ENCODE measurements around the gene ZNF76.

ZNF76 gene

DNA sequence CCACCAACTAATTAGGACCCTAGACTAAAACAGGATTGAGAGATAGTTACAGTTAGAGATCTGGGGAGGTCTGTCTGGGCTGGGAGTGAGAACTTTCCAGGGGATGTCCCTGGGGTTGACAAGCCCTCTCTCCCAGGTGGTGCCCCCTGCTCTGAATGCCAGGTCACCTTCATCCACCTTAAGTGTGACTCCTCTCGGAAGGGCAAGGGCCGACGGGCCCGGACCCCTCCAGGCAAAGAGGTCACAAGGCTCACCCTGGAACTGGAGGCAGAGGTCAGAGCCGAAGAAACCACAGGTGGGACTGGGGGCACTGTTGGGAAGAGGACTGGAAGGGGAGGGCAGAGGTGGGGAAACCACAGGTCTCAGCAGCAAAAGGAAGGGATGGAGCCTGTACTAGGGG, 17.0 kb upstream of the ZNF76 start:
- Histone ChIP-seq H3K4me3 (ENCODE audit: control insufficient read depth in 1 of 7, extremely low read depth in 1 of 7, insufficient read depth in 4 of 7, low read depth in 2 of 7, low read length in 6 of 7) (no peak overlapping the region), H3K36me3 (ENCODE audit: control insufficient read depth in 4 of 4, insufficient read depth in 4 of 4, low read length in 3 of 4) (peaks cover 0 to 22% (median 5%) of the 10 kb centered on the region in 4 experiments)
- CTCF ChIA-PET, result interaction anchor here (0.9 to 7.9 kb wide), 12 partner anchors 15 to 269 kb away, joined by 3 to 90 read pairs (median 16); partner anchors contain the start of gene ZNF76

DNA sequence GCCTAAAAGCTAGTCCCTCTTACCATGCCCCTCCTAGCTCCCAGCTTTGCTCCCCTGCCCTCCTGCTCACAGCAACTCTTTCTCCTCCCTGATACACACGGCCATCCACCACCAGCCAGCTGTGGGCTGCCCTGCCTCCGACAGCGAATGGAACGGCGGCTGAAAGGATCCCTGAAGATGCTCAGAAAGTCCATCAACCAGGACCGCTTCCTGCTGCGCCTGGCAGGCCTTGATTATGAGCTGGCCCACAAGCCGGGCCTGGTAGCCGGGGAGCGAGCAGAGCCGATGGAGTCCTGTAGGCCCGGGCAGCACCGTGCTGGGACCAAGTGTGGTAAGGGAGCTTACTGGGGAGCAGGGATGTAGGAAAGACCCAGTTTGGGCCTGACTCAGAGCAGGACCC, 16.6 kb upstream of the ZNF76 start:
- H3K27ac ChIP-seq (ENCODE audit: insufficient read depth in 1 of 2, low read depth in 1 of 2, low read length in 2 of 2, poor library complexity in 1 of 2, severe bottlenecking in 2 of 2), result no peak overlapping the region
- WGBS (ENCODE audit: insufficient coverage), result 98% methylated on average over 13 of the region's 13 CpGs
- H3K4me3 ChIP-seq (ENCODE audit: control insufficient read depth in 1 of 7, extremely low read depth in 1 of 7, insufficient read depth in 4 of 7, low read depth in 2 of 7, low read length in 6 of 7), result no peak overlapping the region
- no peak for DNase-seq
- peaks cover 0 to 22% (median 5%) of the 10 kb centered on the region in 4 experiments for H3K36me3 ChIP-seq (ENCODE audit: control insufficient read depth in 4 of 4, insufficient read depth in 4 of 4, low read length in 3 of 4)
- H3K4me1 ChIP-seq (ENCODE audit: control extremely low read depth in 1 of 4, control insufficient read depth in 4 of 4, insufficient read depth in 4 of 4, low read length in 3 of 4), result peaks cover 4 to 25% (median 20%) of the 10 kb centered on the region in 4 experiments
- no peaks in the 10 kb centered on the region for H3K27me3 ChIP-seq (replicated peaks in 2 of 5; ENCODE audit: control insufficient read depth in 4 of 5, insufficient read depth in 5 of 5, low read length in 4 of 5)
- no peaks in the 10 kb centered on the region for H3K9me3 ChIP-seq (ENCODE audit: control extremely low read depth in 1 of 5, control insufficient read depth in 4 of 5, insufficient read depth in 2 of 5, low read depth in 1 of 5, low read length in 4 of 5)
- CTCF ChIA-PET, result interaction anchor here (0.9 to 7.9 kb wide), 6 partner anchors 14 to 257 kb away, joined by 3 to 90 read pairs (median 62); partner anchors contain the start of gene ZNF76
- POLR2A ChIA-PET, result no interaction called here

More for the DNA sequence above, 17.0 kb upstream of the ZNF76 start:
- no peaks in the 10 kb centered on the region for H3K9me3 ChIP-seq (ENCODE audit: control extremely low read depth in 1 of 5, control insufficient read depth in 4 of 5, insufficient read depth in 2 of 5, low read depth in 1 of 5, low read length in 4 of 5)
- H3K27me3 ChIP-seq (replicated peaks in 2 of 5; ENCODE audit: control insufficient read depth in 4 of 5, insufficient read depth in 5 of 5, low read length in 4 of 5), result no peaks in the 10 kb centered on the region
- H3K27ac ChIP-seq (ENCODE audit: insufficient read depth in 1 of 2, low read depth in 1 of 2, low read length in 2 of 2, poor library complexity in 1 of 2, severe bottlenecking in 2 of 2), result no peak overlapping the region
- no peak for DNase-seq
- 95% methylated on average over 4 of the region's 5 CpGs for WGBS (ENCODE audit: insufficient coverage)
- peaks cover 4 to 27% (median 25%) of the 10 kb centered on the region in 4 experiments for H3K4me1 ChIP-seq (ENCODE audit: control extremely low read depth in 1 of 4, control insufficient read depth in 4 of 4, insufficient read depth in 4 of 4, low read length in 3 of 4)
- POLR2A ChIA-PET, result no interaction called here

DNA sequence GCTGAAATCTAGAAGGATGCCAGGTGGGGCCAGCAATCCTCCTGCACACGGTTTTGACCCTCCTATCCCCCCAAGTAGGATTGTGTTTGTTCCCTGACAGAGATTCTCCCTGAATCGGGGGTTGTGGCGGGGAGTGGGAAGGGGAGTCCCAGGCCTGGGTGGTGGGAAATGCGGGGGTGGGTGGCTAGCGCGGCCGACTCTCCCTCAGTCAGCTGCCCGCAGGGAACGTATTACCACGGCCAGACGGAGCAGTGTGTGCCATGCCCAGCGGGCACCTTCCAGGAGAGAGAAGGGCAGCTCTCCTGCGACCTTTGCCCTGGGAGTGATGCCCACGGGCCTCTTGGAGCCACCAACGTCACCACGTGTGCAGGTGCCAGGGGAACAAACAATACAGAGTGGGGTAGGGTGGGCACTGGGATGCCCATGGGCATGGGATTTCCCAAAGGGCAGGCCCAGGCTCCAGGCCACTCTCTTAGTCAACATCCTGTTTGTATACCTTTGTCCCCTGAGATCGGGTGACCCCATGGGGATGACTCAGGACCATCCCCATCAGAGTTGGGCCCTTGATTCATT, 16.1 kb upstream of the ZNF76 start:
- 93% methylated on average over 8 of the region's 17 CpGs for WGBS (ENCODE audit: insufficient coverage)
- ChIA-PET POLR2A (no interaction called here), CTCF (interaction anchor here (0.9 to 7.9 kb wide), 7 partner anchors 14 to 258 kb away, joined by 3 to 90 read pairs (median 56); partner anchors contain the start of gene ZNF76)

DNA sequence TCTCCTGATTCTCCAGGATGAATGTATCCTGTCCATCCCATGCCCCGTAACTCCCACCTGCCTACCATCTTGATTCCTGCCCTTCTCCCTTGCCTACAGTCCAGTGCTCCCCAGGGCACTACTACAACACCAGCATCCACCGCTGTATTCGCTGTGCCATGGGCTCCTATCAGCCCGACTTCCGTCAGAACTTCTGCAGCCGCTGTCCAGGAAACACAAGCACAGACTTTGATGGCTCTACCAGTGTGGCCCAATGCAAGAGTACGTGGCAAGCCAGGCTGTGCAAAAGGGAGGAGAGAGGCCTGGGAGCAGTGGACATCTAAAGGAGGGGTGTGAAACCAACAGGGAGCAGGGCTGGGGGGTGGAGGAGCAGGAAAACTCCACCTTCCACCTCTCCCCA, 15.0 kb upstream of the ZNF76 start:
- Histone ChIP-seq H3K36me3 (ENCODE audit: control insufficient read depth in 4 of 4, insufficient read depth in 4 of 4, low read length in 3 of 4) (peaks cover 0 to 22% (median 5%) of the 10 kb centered on the region in 4 experiments), H3K27ac (ENCODE audit: insufficient read depth in 1 of 2, low read depth in 1 of 2, low read length in 2 of 2, poor library complexity in 1 of 2, severe bottlenecking in 2 of 2) (no peak overlapping the region), H3K27me3 (replicated peaks in 2 of 5; ENCODE audit: control insufficient read depth in 4 of 5, insufficient read depth in 5 of 5, low read length in 4 of 5) (no peaks in the 10 kb centered on the region), H3K4me3 (ENCODE audit: control insufficient read depth in 1 of 7, extremely low read depth in 1 of 7, insufficient read depth in 4 of 7, low read depth in 2 of 7, low read length in 6 of 7) (no peak overlapping the region), H3K4me1 (ENCODE audit: control extremely low read depth in 1 of 4, control insufficient read depth in 4 of 4, insufficient read depth in 4 of 4, low read length in 3 of 4) (peaks cover 2 to 19% (median 5%) of the 10 kb centered on the region in 4 experiments), H3K9me3 (ENCODE audit: control extremely low read depth in 1 of 5, control insufficient read depth in 4 of 5, insufficient read depth in 2 of 5, low read depth in 1 of 5, low read length in 4 of 5) (no peaks in the 10 kb centered on the region)
- WGBS (ENCODE audit: insufficient coverage), result 100% methylated on average over 1 of the region's 7 CpGs
- ChIA-PET CTCF (interaction anchor here (1.2 to 7.9 kb wide), 6 partner anchors 10 to 259 kb away, joined by 3 to 68 read pairs (median 11); partner anchors contain the start of gene ZNF76), POLR2A (no interaction called here)
- DNase-seq, result no peak

More for the DNA sequence above, 16.1 kb upstream of the ZNF76 start:
- H3K27me3 ChIP-seq (replicated peaks in 2 of 5; ENCODE audit: control insufficient read depth in 4 of 5, insufficient read depth in 5 of 5, low read length in 4 of 5), result no peaks in the 10 kb centered on the region
- H3K9me3 ChIP-seq (ENCODE audit: control extremely low read depth in 1 of 5, control insufficient read depth in 4 of 5, insufficient read depth in 2 of 5, low read depth in 1 of 5, low read length in 4 of 5), result no peaks in the 10 kb centered on the region
- H3K36me3 ChIP-seq (ENCODE audit: control insufficient read depth in 4 of 4, insufficient read depth in 4 of 4, low read length in 3 of 4), result peaks cover 0 to 22% (median 5%) of the 10 kb centered on the region in 4 experiments
- peaks cover 4 to 25% (median 15%) of the 10 kb centered on the region in 4 experiments for H3K4me1 ChIP-seq (ENCODE audit: control extremely low read depth in 1 of 4, control insufficient read depth in 4 of 4, insufficient read depth in 4 of 4, low read length in 3 of 4)
- H3K4me3 ChIP-seq (ENCODE audit: control insufficient read depth in 1 of 7, extremely low read depth in 1 of 7, insufficient read depth in 4 of 7, low read depth in 2 of 7, low read length in 6 of 7), result no peak overlapping the region
- no peak overlapping the region for H3K27ac ChIP-seq (ENCODE audit: insufficient read depth in 1 of 2, low read depth in 1 of 2, low read length in 2 of 2, poor library complexity in 1 of 2, severe bottlenecking in 2 of 2)
- no peak for DNase-seq

DNA sequence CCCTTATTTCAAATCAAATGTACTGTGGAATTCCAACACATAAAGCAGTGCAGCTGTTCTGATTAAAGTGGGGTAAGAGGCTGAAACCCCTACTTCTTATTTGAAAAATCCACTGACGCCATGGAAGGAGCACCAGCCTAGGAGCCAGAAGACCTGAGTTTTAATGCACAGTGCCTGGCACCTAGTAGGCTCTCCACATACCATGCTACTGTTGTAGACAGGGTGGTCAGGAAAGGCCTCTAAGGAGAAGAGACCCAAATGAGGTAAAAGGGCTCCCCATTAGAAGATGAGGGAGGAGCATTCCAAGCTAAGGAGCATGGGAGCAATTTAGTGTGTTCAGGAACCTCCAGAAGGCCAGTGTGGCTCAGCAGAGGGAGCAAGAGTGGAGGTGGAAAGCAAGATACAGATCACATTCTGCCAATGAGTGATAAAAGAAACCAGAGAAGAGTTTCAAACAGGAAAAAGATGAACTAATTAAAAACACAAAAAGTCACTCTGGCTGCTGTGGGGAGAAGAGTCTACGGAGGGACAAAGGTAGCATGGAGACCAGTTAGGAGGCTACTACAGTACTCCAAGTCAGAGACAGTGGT, 11.8 kb upstream of the ZNF76 start:
- no peaks in the 10 kb centered on the region for H3K9me3 ChIP-seq (ENCODE audit: control extremely low read depth in 1 of 5, control insufficient read depth in 4 of 5, insufficient read depth in 2 of 5, low read depth in 1 of 5, low read length in 4 of 5)
- no peak overlapping the region for H3K27ac ChIP-seq (ENCODE audit: insufficient read depth in 1 of 2, low read depth in 1 of 2, low read length in 2 of 2, poor library complexity in 1 of 2, severe bottlenecking in 2 of 2)
- H3K4me3 ChIP-seq (ENCODE audit: control insufficient read depth in 1 of 7, extremely low read depth in 1 of 7, insufficient read depth in 4 of 7, low read depth in 2 of 7, low read length in 6 of 7), result no peak overlapping the region
- peaks cover 0 to 13% (median 1%) of the 10 kb centered on the region in 4 experiments for H3K4me1 ChIP-seq (ENCODE audit: control extremely low read depth in 1 of 4, control insufficient read depth in 4 of 4, insufficient read depth in 4 of 4, low read length in 3 of 4)
- WGBS (ENCODE audit: insufficient coverage), result 92% methylated on average over 2 of the region's 2 CpGs
- peaks cover 0 to 17% (median 6%) of the 10 kb centered on the region in 4 experiments for H3K36me3 ChIP-seq (ENCODE audit: control insufficient read depth in 4 of 4, insufficient read depth in 4 of 4, low read length in 3 of 4)
- CTCF ChIA-PET, result interaction anchor here (1.0 kb wide), 1 partner anchor 290 kb away, joined by 3 read pairs; no protein-coding TSS in a partner anchor
- DNase-seq, result no peak
- POLR2A ChIA-PET, result no interaction called here
- no peaks in the 10 kb centered on the region for H3K27me3 ChIP-seq (replicated peaks in 2 of 5; ENCODE audit: control insufficient read depth in 4 of 5, insufficient read depth in 5 of 5, low read length in 4 of 5)

DNA sequence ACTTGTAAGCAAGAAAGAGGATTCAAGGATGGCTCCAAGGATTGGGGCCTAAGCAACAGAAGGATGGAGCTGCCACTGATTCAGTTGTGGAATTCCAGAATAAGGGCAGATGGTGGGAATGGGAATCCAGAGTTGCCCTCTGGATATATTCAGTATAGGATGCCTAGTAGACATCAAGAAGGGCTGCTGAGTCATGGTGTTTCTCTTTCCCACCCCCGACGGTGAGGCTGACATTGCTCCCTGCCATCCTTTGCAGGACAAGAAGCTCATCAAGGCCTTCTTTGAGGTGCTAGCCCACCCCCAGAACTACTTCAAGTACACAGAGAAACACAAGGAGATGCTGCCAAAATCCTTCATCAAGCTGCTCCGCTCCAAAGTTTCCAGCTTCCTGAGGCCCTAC, 11.2 kb upstream of the ZNF76 start:
- Histone ChIP-seq H3K4me1 (ENCODE audit: control extremely low read depth in 1 of 4, control insufficient read depth in 4 of 4, insufficient read depth in 4 of 4, low read length in 3 of 4) (peaks cover 0 to 13% (median 1%) of the 10 kb centered on the region in 4 experiments), H3K9me3 (ENCODE audit: control extremely low read depth in 1 of 5, control insufficient read depth in 4 of 5, insufficient read depth in 2 of 5, low read depth in 1 of 5, low read length in 4 of 5) (no peaks in the 10 kb centered on the region), H3K27ac (ENCODE audit: insufficient read depth in 1 of 2, low read depth in 1 of 2, low read length in 2 of 2, poor library complexity in 1 of 2, severe bottlenecking in 2 of 2) (no peak overlapping the region), H3K36me3 (ENCODE audit: control insufficient read depth in 4 of 4, insufficient read depth in 4 of 4, low read length in 3 of 4) (peaks cover 0 to 13% (median 6%) of the 10 kb centered on the region in 4 experiments), H3K4me3 (ENCODE audit: control insufficient read depth in 1 of 7, extremely low read depth in 1 of 7, insufficient read depth in 4 of 7, low read depth in 2 of 7, low read length in 6 of 7) (no peak overlapping the region), H3K27me3 (replicated peaks in 2 of 5; ENCODE audit: control insufficient read depth in 4 of 5, insufficient read depth in 5 of 5, low read length in 4 of 5) (no peaks in the 10 kb centered on the region)
- ChIA-PET CTCF (interaction anchor here (0.6 to 1.8 kb wide), 4 partner anchors 13 to 291 kb away, joined by 3 to 4 read pairs (median 3); no protein-coding TSS in a partner anchor), POLR2A (no interaction called here)
- WGBS (ENCODE audit: insufficient coverage), result 39% methylated on average over 3 of the region's 3 CpGs
- no peak for DNase-seq

DNA sequence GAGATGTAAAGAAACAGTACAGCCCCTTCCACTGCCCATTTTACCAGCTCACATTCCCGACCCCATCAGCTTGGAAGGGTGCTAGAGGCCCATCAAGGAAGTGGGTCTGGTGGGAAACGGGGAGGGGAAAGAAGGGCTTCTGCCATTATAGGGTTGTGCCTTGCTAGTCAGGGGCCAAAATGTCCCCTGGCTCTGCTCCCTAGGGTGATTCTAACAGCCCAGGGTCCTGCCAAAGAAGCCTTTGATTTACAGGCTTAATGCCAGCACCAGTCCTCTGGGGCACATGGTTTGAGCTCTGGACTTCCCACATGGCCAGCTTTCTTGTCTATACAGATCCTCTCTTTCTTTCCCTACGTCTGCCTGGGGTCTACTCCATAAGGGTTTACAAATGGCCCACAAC, 10.6 kb upstream of the ZNF76 start:
- Histone ChIP-seq H3K9me3 (ENCODE audit: control extremely low read depth in 1 of 5, control insufficient read depth in 4 of 5, insufficient read depth in 2 of 5, low read depth in 1 of 5, low read length in 4 of 5) (no peaks in the 10 kb centered on the region), H3K36me3 (ENCODE audit: control insufficient read depth in 4 of 4, insufficient read depth in 4 of 4, low read length in 3 of 4) (peaks cover 0 to 9% (median 5%) of the 10 kb centered on the region in 4 experiments), H3K4me3 (ENCODE audit: control insufficient read depth in 1 of 7, extremely low read depth in 1 of 7, insufficient read depth in 4 of 7, low read depth in 2 of 7, low read length in 6 of 7) (no peak overlapping the region), H3K4me1 (ENCODE audit: control extremely low read depth in 1 of 4, control insufficient read depth in 4 of 4, insufficient read depth in 4 of 4, low read length in 3 of 4) (peaks cover 0 to 13% (median 1%) of the 10 kb centered on the region in 4 experiments), H3K27ac (ENCODE audit: insufficient read depth in 1 of 2, low read depth in 1 of 2, low read length in 2 of 2, poor library complexity in 1 of 2, severe bottlenecking in 2 of 2) (no peak overlapping the region), H3K27me3 (replicated peaks in 2 of 5; ENCODE audit: control insufficient read depth in 4 of 5, insufficient read depth in 5 of 5, low read length in 4 of 5) (no peaks in the 10 kb centered on the region)
- 100% methylated on average over 1 of the region's 3 CpGs for WGBS (ENCODE audit: insufficient coverage)
- POLR2A ChIA-PET, result no interaction called here
- DNase-seq, result no peak
- CTCF ChIA-PET, result interaction anchor here (0.6 to 2.2 kb wide), 6 partner anchors 8 to 292 kb away, joined by 3 to 15 read pairs (median 3); no protein-coding TSS in a partner anchor
